ENCODE measurements around the gene NAT14.
A peak's percentile ranks its signal among the peaks of the same experiment; 100 is the strongest.
"Not testable (repeated sequence)": the region's sequence is repeated elsewhere in the genome, so short reads cannot be mapped to it uniquely, and the experiment has no call there.

The NAT14 gene

DNA sequence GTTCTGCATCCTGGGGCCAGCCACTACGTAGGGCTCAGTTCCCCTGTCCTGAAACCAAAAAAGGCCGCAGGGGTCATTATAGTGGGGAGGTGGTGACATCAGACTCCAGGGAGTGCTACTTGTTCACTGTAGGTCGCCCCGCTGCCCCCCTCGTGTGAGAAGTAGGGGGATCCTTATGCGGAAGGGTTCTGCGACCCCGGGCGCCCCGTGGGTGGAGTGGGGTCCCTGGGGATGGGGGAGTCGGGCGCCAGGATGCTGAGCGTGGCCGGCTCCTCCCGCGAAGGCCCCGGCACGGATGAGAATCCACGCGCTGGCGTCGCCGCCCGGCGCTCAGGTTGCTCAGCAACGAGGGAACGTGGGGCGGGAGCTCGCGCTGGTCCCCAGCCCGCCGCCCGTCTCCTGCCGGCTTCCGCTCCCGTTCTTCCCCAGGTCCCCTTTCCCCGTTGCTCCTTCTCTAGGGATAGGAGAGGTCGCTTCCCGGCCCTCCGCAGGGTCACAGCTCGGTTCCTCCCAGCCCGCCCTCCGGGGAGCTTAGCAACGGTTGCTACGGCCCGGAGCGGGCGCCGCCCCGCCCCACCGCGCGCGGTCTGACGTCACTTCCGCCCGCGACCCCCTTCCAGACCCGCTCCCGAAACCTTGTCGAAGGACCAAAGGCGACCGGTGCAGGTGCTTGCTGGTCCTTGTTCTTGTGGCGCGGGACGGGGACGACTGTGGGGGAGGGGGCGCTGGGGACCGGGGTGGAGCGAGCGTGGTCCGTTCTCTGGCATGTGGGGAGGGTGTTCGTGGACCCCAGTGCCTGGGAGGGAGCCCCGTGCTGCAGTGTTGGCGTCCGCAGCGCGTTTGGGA lies at the start of gene NAT14:
NAT14 (plus strand) TSS at position 596 of the 846 bp plus-strand sequence. CDS start 521 bp downstream, outside the sequence.
- DNase-seq, result peak; percentile 37

DNA sequence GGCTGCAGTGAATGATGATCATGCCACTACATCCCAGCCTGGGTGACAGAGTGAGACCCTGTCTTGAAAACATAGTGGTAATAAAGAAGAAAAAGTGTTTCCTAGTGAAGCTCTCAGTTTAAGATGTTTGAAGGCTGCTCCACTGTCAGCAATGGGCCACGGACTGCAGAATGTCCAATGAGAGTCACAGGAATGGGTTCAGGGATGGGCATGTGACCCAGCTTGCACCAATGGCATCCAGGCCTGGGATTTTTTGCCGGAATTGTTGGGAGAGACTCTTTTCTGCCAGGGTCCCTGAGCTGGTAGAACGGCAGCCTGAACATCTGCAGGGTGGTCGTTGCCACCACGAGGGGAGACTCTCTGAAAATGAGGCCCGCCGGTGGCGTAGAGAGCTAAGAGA lies 48.1 kb upstream of the NAT14 start:
- no peak for DNase-seq

DNA sequence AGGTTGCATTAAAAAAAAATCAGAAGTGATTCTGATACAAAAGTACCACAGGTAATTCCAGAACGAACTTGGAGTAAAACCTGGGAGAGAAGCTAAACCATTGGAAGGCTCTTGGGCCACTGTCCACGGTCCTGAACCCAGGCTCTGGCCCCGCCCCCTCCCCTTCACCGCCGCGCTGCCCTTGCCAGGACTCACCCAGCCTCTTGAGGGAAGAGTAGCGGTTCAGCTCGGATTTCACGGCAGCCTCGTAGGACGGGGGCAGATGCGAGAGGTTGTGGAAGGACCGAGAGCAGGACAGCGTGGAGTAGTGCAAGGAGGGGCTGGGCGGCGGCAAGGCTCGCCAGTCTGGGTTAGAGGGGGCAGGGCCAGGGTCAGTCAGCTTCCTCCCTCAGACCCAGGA lies 47.6 kb upstream of the NAT14 start:
- DNase-seq, result no peak

- no peak for DNase-seq
These were observed 45.9 kb upstream of the NAT14 start for GRCh38 chr19:55439052-55439451.

- no peak for DNase-seq
These were observed 44.4 kb upstream of the NAT14 start for GRCh38 chr19:55440411-55441105.

- DNase-seq, result no peak
These were observed 43.7 kb upstream of the NAT14 start for GRCh38 chr19:55441319-55441691.

- DNase-seq, result no peak
These were observed 43.2 kb upstream of the NAT14 start for GRCh38 chr19:55441692-55442321.

DNA sequence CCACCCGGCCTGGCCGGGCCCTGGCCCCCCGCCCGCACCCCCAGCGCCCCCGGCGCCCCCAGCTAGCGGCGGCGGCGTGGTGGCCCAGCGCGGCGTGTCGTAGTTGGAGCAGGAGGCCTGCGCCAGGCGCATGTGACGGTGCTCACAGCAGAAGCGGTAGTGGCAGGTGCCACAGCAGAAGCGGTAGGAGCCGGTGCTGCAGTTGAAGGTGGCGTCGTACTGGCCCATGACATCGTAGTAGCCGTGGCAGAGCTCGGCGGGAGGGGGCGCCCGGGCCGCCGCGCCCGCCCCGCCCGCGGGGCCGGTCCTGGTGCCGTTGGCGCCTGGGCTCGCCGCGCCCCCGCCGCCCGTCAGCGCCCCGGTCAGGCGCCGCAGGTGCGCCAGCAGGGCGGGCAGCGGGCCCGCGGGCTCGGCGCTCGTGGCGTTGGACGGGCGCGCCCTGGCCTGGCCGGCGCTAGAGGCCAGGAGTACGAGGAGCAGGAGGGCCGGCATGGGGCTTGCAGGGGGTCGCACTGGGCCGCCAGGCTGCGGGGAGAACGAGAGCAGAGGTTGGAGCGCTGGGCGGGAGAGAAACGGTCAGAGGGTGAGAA lies 42.5 kb upstream of the NAT14 start:
- DNase-seq, result no peak

GRCh38 chr19:55443045-55443823 lies 41.8 kb upstream of the NAT14 start, which contains the start of gene SHISA7:
SHISA7 (minus strand) TSS chr19:55443300; CDS start chr19:55442863, 437 bp downstream.
- no peak for DNase-seq

GRCh38 chr19:55443824-55444480 lies 41.0 kb upstream of the NAT14 start:
- DNase-seq, result no peak

DNA sequence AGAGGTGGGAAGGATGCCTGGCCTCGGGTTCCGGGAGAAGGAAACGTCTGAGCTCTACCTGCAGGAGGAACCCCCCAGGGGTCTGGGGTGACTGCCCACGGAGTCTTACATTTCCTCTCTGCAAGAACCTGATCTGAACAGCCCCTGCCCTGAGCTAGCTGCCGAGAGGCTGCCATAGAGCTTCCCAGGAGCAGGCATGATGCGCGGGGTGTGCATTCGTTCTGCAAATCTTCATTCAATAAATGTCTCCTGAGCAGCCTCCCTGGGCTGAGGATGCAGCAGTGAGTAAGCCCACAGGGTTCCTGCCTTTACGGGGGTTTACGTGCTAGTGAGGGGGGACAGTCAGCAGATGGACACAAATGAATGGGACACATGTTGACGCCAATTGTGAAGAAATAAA lies 40.3 kb upstream of the NAT14 start:
- DNase-seq, result no peak

DNA sequence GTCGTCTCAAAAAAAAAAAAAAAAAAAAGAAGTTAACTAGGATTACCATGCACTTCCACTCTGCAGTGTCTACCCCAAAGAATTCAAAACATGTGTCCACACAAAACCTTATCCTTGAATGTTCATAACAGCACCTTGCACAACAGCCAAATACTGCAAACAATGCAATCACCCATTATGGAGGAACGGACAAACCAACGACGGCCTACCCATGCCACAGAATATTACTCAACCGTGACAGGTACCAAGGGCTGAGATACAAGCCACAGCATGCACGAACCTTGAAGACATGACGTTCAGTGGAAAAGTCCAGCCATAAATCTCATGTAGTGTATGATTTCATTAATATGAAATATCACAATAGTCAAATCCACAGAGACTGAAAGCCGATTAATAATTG lies 38.9 kb upstream of the NAT14 start:
- DNase-seq, result no peak

DNA sequence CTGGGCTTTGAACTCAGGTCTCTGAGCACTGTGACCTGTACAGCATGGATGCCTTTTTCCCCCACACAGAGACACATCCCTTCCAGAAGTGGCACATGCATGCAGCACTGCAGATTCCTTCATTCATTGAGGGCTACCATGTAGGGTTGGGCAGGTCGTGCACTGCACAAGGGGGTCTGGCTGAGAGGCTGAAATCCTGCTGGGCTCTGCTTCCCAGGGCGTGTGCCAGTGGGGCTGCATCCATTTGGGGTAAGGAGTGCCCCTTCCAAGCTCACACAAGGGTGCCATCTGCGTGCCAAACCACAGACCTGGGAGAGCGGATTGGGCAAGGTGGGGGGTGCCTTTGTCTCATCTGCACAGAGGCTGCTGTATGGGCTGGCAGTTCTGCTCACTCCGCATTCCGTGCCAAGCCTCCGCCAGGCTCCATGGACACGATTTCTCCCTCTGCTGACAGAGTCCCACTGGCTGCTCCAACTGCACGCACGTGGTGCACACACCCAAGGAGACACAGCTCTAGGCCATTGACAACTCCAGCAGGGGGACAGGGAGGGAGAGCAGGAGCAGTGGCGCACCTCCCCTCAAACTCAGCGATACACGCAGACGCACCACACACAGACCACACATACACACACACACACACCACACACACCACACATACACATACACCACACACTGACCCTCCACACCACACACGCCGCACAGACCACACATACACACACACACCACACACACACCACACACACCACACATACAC lies 37.4 kb upstream of the NAT14 start:
- DNase-seq, result no peak

DNA sequence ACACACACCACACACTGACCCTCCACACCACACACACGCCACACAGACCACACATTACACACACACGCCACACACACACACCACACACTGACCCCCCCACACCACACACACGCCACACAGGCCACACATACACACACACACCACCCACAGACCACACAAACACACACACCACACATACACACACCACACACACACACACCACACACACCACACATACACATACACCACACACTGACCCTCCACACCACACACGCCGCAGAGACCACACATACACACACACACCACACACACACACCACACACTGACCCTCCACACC lies 36.9 kb upstream of the NAT14 start:
- not testable (repeated sequence) for DNase-seq

GRCh38 chr19:55449469-55449868 lies 35.5 kb upstream of the NAT14 start:
- no peak for DNase-seq

DNA sequence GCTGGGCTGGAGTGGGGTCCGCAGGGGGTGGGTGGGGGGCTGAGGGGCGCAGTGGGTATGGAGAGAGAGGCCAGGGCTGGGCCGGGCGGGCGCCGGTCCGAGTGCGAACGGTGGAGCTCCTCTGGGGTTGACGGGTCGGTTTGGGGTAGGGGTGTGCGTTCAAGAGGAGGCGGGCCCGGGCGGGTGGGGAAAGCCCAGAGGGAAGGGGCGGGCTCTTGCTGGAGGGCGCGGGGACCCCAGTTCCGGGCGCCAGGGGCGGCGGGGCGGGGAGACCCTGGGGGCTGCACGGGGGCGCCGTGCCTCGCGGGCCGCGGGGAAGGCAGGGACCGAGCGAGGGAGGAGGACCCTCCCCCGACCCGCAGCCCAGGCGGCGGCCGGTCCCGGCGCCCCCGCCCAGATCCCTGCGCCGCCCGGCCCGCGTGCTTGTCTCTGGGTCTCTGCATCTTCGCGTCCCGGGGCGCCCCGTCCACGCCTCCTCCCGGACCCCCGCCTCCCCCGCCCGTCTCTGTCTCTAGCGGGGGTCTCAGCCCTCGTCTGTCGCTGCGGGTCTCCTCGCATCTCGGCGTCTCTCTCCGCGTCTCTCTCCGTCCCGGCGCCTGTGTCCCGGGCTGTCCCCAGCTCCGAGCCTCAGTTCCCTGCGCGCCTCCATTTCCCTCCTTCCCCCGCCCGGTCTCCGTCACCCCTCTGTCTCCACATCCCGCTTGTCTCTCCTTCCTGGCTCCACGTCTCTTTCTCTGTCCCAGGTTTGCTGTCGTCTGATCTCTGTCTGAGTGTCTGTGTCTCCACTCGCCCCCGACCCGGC lies 33.6 kb upstream of the NAT14 start:
- DNase-seq, result no peak

DNA sequence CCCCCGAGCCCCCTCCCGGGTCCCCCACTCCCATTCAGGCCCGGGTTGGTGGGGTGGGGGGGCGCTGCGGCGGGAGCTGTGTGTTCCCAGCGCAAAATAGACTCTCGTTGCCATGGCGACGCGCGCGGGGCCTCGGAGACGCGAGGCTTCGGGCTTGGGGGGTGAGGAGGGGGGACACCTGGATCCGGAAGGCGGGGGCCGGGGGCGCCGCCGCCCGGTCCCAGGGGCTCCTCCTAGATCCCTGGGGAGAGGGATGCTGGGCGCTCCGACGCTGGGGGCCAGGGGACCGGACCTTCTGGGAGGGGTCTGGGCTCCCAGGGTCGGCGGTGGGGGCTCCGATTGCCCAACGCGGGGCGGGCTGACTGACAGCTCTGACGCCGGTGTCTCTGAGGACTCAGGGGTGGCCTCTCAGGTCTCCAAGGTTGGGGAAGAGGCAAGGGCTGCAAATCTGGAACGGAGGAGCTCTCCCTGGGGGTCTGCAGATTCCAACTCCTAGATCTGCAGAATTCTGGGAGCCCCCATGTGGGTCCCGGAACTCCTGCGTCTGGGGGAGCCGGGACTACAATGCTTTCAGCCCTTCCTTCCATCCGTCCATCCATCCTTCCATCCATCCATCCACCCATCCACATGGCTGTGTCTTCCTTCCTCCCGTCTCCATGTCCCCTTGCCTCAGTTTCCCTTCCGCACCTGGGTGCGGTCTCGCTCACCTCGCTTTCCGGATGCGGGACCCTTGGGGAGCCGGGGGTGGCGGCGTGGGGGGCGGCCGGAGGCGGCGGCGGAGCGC lies 32.8 kb upstream of the NAT14 start:
- no peak for DNase-seq

DNA sequence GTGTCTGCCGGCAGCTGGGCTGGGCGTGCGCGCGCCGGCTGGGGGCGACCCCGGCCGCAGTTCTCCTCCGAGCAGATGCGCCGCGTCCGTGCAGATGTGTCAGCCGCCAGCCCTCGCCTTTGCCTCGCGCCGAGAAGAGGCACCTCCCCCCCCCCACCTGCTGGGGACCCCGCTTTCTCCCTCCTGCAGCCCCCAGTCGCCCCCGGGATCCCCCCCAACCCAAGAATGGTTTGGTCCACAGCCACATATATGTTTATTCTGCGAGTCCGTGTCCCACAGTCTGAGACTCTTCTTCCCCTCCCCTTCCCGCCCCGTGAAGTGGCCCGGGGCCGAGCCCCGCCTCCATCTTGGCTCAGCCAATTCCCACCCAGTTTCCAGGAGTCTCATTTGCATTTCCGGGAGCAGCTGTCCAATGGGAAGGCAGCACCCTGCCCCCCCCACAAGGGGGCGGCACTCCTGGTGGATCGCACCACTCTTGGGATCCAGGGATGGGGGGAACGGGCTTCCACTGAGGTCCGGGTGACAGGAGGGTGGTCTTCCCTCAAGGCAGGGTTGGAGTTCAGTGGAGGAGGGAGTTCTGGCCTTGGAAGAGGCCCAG lies 32.1 kb upstream of the NAT14 start:
- no peak for DNase-seq
